ENCODE data around the gene TIMM44.

GRCh38 chr19:7982103-7982502, 38.6 kb upstream of the TIMM44 start:
- TF ChIP-seq CTCF (IDR thresholded peaks at IDR 0.05): no peak
- TF ChIP-seq POLR2A (IDR thresholded peaks at IDR 0.05): no peak
- TF ChIP-seq EP300 (IDR thresholded peaks at IDR 0.05): no peak
- TF ChIP-seq POLR2AphosphoS5 (IDR thresholded peaks at IDR 0.05): no peak

All from gastroesophageal sphincter (tissue), 3 donors.